ENCODE measurements around the gene CEMIP. TPM values are rescaled to one million over a fixed set of nuclear protein-coding genes. Genes with fewer than 3 reads are reported as not detected.

CEMIP gene
- total and polyA plus RNA-seq, 10 of the 15 experiments (the other 5 are each of a cell fraction or from before 2014, with no cell fraction given), result 0.01 to 0.44 (median 0.16) TPM; not detected in 6

DNA sequence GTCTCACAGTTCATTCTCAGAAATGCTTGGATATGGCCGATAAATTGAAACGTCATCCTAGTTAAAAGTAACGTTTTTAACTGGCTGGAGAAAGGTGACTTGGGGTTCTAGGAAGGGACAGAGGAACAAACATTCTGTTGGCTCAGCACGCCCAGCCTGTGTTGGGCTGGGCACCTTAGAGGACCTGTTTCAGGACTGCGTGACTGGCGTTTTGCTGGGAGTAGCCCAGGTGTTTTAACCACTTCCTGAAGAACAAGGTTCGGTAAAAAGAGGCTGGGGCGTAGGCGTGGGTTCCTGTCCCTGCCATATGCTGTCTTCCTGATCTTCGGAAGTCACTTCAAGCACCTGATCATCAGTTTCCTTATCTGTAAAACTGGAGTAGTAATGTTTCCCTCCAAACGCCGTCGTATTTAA lies 220.5 kb downstream of the CEMIP start (continued):
- TF ChIP-seq, protein P1, sequence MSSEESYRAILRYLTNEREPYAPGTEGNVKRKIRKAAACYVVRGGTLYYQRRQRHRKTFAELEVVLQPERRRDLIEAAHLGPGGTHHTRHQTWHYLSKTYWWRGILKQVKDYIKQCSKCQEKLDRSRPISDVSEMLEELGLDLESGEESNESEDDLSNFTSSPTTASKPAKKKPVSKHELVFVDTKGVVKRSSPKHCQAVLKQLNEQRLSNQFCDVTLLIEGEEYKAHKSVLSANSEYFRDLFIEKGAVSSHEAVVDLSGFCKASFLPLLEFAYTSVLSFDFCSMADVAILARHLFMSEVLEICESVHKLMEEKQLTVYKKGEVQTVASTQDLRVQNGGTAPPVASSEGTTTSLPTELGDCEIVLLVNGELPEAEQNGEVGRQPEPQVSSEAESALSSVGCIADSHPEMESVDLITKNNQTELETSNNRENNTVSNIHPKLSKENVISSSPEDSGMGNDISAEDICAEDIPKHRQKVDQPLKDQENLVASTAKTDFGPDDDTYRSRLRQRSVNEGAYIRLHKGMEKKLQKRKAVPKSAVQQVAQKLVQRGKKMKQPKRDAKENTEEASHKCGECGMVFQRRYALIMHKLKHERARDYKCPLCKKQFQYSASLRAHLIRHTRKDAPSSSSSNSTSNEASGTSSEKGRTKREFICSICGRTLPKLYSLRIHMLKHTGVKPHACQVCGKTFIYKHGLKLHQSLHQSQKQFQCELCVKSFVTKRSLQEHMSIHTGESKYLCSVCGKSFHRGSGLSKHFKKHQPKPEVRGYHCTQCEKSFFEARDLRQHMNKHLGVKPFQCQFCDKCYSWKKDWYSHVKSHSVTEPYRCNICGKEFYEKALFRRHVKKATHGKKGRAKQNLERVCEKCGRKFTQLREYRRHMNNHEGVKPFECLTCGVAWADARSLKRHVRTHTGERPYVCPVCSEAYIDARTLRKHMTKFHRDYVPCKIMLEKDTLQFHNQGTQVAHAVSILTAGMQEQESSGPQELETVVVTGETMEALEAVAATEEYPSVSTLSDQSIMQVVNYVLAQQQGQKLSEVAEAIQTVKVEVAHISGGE (CRISPR knock-in tag; IDR thresholded peaks at IDR 0.05), result no peak
- TF ChIP-seq, protein P2, sequence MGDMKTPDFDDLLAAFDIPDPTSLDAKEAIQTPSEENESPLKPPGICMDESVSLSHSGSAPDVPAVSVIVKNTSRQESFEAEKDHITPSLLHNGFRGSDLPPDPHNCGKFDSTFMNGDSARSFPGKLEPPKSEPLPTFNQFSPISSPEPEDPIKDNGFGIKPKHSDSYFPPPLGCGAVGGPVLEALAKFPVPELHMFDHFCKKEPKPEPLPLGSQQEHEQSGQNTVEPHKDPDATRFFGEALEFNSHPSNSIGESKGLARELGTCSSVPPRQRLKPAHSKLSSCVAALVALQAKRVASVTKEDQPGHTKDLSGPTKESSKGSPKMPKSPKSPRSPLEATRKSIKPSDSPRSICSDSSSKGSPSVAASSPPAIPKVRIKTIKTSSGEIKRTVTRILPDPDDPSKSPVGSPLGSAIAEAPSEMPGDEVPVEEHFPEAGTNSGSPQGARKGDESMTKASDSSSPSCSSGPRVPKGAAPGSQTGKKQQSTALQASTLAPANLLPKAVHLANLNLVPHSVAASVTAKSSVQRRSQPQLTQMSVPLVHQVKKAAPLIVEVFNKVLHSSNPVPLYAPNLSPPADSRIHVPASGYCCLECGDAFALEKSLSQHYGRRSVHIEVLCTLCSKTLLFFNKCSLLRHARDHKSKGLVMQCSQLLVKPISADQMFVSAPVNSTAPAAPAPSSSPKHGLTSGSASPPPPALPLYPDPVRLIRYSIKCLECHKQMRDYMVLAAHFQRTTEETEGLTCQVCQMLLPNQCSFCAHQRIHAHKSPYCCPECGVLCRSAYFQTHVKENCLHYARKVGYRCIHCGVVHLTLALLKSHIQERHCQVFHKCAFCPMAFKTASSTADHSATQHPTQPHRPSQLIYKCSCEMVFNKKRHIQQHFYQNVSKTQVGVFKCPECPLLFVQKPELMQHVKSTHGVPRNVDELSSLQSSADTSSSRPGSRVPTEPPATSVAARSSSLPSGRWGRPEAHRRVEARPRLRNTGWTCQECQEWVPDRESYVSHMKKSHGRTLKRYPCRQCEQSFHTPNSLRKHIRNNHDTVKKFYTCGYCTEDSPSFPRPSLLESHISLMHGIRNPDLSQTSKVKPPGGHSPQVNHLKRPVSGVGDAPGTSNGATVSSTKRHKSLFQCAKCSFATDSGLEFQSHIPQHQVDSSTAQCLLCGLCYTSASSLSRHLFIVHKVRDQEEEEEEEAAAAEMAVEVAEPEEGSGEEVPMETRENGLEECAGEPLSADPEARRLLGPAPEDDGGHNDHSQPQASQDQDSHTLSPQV (IDR thresholded peaks at IDR 0.05), result no peak
- TF ChIP-seq, protein P3, sequence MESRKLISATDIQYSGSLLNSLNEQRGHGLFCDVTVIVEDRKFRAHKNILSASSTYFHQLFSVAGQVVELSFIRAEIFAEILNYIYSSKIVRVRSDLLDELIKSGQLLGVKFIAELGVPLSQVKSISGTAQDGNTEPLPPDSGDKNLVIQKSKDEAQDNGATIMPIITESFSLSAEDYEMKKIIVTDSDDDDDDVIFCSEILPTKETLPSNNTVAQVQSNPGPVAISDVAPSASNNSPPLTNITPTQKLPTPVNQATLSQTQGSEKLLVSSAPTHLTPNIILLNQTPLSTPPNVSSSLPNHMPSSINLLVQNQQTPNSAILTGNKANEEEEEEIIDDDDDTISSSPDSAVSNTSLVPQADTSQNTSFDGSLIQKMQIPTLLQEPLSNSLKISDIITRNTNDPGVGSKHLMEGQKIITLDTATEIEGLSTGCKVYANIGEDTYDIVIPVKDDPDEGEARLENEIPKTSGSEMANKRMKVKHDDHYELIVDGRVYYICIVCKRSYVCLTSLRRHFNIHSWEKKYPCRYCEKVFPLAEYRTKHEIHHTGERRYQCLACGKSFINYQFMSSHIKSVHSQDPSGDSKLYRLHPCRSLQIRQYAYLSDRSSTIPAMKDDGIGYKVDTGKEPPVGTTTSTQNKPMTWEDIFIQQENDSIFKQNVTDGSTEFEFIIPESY (IDR thresholded peaks at IDR 0.05), result no peak
- TF ChIP-seq, protein P4, sequence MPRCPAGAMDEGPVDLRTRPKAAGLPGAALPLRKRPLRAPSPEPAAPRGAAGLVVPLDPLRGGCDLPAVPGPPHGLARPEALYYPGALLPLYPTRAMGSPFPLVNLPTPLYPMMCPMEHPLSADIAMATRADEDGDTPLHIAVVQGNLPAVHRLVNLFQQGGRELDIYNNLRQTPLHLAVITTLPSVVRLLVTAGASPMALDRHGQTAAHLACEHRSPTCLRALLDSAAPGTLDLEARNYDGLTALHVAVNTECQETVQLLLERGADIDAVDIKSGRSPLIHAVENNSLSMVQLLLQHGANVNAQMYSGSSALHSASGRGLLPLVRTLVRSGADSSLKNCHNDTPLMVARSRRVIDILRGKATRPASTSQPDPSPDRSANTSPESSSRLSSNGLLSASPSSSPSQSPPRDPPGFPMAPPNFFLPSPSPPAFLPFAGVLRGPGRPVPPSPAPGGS (IDR thresholded peaks at IDR 0.05; ENCODE audit: borderline replicate concordance, insufficient read depth, low read depth, low read length, poor library complexity, severe bottlenecking), result no peak
- TF ChIP-seq RBBP5 (conservative IDR thresholded peaks at IDR 0.05) (no peak), SUPT20H (IDR thresholded peaks at IDR 0.05; ENCODE audit: borderline replicate concordance, control insufficient read depth, low read depth, low read length) (no peak), TAF1 (IDR thresholded peaks at IDR 0.05; ENCODE audit: borderline replicate concordance, low read depth, low read length) (no peak), POU2F2 (IDR thresholded peaks at IDR 0.05; ENCODE audit: borderline replicate concordance, low read depth, low read length) (peak; percentile 63; the same call in 1 of the 3 replicates), ATF7 (IDR thresholded peaks at IDR 0.05; ENCODE audit: low read depth) (0 out of 2 replicates have a peak, but pooled peaks have one; percentile 31)
- TF ChIP-seq, protein P5, sequence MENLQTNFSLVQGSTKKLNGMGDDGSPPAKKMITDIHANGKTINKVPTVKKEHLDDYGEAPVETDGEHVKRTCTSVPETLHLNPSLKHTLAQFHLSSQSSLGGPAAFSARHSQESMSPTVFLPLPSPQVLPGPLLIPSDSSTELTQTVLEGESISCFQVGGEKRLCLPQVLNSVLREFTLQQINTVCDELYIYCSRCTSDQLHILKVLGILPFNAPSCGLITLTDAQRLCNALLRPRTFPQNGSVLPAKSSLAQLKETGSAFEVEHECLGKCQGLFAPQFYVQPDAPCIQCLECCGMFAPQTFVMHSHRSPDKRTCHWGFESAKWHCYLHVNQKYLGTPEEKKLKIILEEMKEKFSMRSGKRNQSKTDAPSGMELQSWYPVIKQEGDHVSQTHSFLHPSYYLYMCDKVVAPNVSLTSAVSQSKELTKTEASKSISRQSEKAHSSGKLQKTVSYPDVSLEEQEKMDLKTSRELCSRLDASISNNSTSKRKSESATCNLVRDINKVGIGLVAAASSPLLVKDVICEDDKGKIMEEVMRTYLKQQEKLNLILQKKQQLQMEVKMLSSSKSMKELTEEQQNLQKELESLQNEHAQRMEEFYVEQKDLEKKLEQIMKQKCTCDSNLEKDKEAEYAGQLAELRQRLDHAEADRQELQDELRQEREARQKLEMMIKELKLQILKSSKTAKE (IDR thresholded peaks at IDR 0.05; ENCODE audit: low read depth, poor library complexity, severe bottlenecking), result no peak
- TF ChIP-seq, protein P6, sequence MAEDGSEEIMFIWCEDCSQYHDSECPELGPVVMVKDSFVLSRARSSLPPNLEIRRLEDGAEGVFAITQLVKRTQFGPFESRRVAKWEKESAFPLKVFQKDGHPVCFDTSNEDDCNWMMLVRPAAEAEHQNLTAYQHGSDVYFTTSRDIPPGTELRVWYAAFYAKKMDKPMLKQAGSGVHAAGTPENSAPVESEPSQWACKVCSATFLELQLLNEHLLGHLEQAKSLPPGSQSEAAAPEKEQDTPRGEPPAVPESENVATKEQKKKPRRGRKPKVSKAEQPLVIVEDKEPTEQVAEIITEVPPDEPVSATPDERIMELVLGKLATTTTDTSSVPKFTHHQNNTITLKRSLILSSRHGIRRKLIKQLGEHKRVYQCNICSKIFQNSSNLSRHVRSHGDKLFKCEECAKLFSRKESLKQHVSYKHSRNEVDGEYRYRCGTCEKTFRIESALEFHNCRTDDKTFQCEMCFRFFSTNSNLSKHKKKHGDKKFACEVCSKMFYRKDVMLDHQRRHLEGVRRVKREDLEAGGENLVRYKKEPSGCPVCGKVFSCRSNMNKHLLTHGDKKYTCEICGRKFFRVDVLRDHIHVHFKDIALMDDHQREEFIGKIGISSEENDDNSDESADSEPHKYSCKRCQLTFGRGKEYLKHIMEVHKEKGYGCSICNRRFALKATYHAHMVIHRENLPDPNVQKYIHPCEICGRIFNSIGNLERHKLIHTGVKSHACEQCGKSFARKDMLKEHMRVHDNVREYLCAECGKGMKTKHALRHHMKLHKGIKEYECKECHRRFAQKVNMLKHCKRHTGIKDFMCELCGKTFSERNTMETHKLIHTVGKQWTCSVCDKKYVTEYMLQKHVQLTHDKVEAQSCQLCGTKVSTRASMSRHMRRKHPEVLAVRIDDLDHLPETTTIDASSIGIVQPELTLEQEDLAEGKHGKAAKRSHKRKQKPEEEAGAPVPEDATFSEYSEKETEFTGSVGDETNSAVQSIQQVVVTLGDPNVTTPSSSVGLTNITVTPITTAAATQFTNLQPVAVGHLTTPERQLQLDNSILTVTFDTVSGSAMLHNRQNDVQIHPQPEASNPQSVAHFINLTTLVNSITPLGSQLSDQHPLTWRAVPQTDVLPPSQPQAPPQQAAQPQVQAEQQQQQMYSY (CRISPR knock-in tag; IDR thresholded peaks at IDR 0.05), result no peak

All from GM12878 (cell line).